Fibroblast of lung (primary cell): ENCODE measurements around the gene ZXDC. TPM values are rescaled to one million over a fixed set of nuclear protein-coding genes. Genes with fewer than 3 reads are reported as not detected.

ENCODE experiments used
- DNase-seq, 2 donors: peaks; one replicate each; pipeline versions ENCODE4 v3.0.0 to v3.0.0-alpha.2; 2010; ENCODE audit warnings: low read depth in 2 of 2
- H2AFZ ChIP-seq: 2 replicates; pipeline ENCODE4 v1.5.1; 2012; ENCODE audit warnings: low read length, control low read depth, inconsistent platforms
- H3K27ac ChIP-seq: 2 replicates; pipeline ENCODE4 v1.5.1; 2011; ENCODE audit warnings: low read length, control low read depth; ENCODE audit not compliant: insufficient read depth
- H3K27me3 ChIP-seq: 2 replicates; pipeline ENCODE4 v1.5.1; 2011; ENCODE audit warnings: mild to moderate bottlenecking, low read length; ENCODE audit not compliant: control insufficient read depth, insufficient read depth
- H3K36me3 ChIP-seq: 2 replicates; pipeline ENCODE4 v1.5.1; 2011; ENCODE audit warnings: low read length; ENCODE audit not compliant: control insufficient read depth, insufficient read depth
- H3K4me1 ChIP-seq: 2 replicates; pipeline ENCODE4 v1.5.1; 2011; ENCODE audit warnings: low read length; ENCODE audit not compliant: control insufficient read depth, insufficient read depth; ENCODE audit errors: extremely low read depth
- H3K4me2 ChIP-seq: 2 replicates; pipeline ENCODE4 v1.5.1; 2011; ENCODE audit warnings: low read length, control low read depth; ENCODE audit not compliant: insufficient read depth; ENCODE audit errors: extremely low read depth
- H3K4me3 ChIP-seq, 4 experiments: fragments of 200-600 bp in 1 of 4; sonication (generic) in 1 of 4; replicated peaks in 1 of 4; 2 replicates each; pipeline ENCODE4 v1.5.1; 2011 to 2016; ENCODE audit warnings: low read length in 4 of 4, low read depth in 3 of 4, mild to moderate bottlenecking in 3 of 4, control low read depth in 2 of 4, inconsistent platforms in 1 of 4, mixed read lengths in 1 of 4; ENCODE audit not compliant: insufficient read depth in 1 of 4; ENCODE audit errors: control extremely low read depth in 1 of 4
- H3K79me2 ChIP-seq: 2 replicates; pipeline ENCODE4 v1.5.1; 2012; ENCODE audit warnings: mild to moderate bottlenecking, low read length, inconsistent platforms; ENCODE audit not compliant: control insufficient read depth, insufficient read depth
- H3K9ac ChIP-seq: 2 replicates; pipeline ENCODE4 v1.5.1; 2011; ENCODE audit warnings: mild to moderate bottlenecking, low read length, control low read depth; ENCODE audit not compliant: insufficient read depth
- H3K9me3 ChIP-seq: 2 replicates; pipeline ENCODE4 v1.5.1; 2012; ENCODE audit warnings: low read depth, low read length; ENCODE audit not compliant: control insufficient read depth, insufficient read depth
- H4K20me1 ChIP-seq: 2 replicates; pipeline ENCODE4 v1.5.1; 2011; ENCODE audit warnings: low read length; ENCODE audit not compliant: control insufficient read depth, insufficient read depth; ENCODE audit errors: extremely low read depth
- EZH2 ChIP-seq: IDR thresholded peaks from 2 replicates; pipeline ENCODE4 v1.5.1; 2012; ENCODE audit warnings: low read length, control low read depth, mild to moderate bottlenecking; ENCODE audit errors: missing control alignments
- polyA plus RNA-seq, 2 donors: library from polyadenylated mRNA; depleted of rRNA in 1 of 2; stranded (reverse) in 1 of 2; unstranded in 1 of 2; fragments of >200 nt; gene quantifications; 2 replicates each; pipeline ENCODE4 v1.2.1, GENCODE V29; 2011 to 2012; ENCODE audit warnings: missing spikeins in 1 of 2
- total RNA-seq: library from RNA; depleted of rRNA; stranded (reverse); fragments of >200 nt; gene quantifications from 2 replicates; pipeline ENCODE4 v1.2.1, GENCODE V29; 2014
- TF ChIP-seq, protein P1 (sequence below), 2 donors: IDR thresholded peaks in 1 of 2; conservative IDR thresholded peaks in 1 of 2; 1 replicate in 1 of 2; 2 replicates in 1 of 2; pipeline ENCODE4 v1.5.1; 2011 to 2012; ENCODE audit warnings: low read length in 2 of 2, control low read depth in 1 of 2, inconsistent platforms in 1 of 2, low read depth in 1 of 2, mild to moderate bottlenecking in 1 of 2

ZXDC gene
- total and polyA plus RNA-seq, 2 donors (not counting 1 experiment from before 2014, with no cell fraction given): 5.9 to 17.8 TPM

DNA sequence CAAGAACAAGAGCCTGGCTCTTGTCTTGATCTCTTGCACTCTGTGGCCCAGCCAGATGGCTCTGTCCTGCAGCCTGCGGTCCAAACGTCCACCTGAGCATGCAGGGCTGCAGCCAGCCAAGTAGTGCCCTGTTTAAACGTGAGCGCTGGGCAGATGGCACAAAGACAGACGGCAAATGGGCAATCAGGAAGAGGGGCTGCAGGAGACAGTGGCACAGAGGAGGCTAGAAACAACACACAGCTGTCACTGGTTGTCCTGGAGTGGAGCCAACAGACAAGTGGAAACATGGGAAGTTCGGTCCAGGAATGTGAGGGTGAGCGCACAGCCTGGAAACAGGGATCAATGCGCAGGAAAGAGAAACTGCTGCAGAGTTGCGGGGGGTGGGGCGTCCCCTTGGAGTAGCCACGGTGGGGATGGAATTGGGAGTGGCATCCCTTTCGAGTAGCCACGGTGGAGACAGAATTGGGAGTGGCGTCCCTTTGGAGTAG, 10.7 kb upstream of the ZXDC start:
- no peak for DNase-seq
- Histone ChIP-seq H2AFZ (no peak overlapping the region), H3K9me3 (no peaks in the 10 kb centered on the region), H3K79me2 (no peaks in the 10 kb centered on the region), H3K27me3 (peaks cover 9% of the 10 kb centered on the region), H3K4me1 (no peaks in the 10 kb centered on the region), H3K4me2 (no peak overlapping the region), H4K20me1 (no peaks in the 10 kb centered on the region), H3K4me3 (no peak overlapping the region), H3K27ac (no peak overlapping the region), H3K36me3 (no peaks in the 10 kb centered on the region), H3K9ac (no peak overlapping the region)
- TF ChIP-seq EZH2: no peak
- TF ChIP-seq, protein P1, sequence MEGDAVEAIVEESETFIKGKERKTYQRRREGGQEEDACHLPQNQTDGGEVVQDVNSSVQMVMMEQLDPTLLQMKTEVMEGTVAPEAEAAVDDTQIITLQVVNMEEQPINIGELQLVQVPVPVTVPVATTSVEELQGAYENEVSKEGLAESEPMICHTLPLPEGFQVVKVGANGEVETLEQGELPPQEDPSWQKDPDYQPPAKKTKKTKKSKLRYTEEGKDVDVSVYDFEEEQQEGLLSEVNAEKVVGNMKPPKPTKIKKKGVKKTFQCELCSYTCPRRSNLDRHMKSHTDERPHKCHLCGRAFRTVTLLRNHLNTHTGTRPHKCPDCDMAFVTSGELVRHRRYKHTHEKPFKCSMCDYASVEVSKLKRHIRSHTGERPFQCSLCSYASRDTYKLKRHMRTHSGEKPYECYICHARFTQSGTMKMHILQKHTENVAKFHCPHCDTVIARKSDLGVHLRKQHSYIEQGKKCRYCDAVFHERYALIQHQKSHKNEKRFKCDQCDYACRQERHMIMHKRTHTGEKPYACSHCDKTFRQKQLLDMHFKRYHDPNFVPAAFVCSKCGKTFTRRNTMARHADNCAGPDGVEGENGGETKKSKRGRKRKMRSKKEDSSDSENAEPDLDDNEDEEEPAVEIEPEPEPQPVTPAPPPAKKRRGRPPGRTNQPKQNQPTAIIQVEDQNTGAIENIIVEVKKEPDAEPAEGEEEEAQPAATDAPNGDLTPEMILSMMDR (conservative IDR thresholded peaks at IDR 0.05 in 1 of 2, IDR thresholded peaks at IDR 0.05 in 1 of 2; ENCODE audit: low read depth in 1 of 2, low read length in 2 of 2): no peak

DNA sequence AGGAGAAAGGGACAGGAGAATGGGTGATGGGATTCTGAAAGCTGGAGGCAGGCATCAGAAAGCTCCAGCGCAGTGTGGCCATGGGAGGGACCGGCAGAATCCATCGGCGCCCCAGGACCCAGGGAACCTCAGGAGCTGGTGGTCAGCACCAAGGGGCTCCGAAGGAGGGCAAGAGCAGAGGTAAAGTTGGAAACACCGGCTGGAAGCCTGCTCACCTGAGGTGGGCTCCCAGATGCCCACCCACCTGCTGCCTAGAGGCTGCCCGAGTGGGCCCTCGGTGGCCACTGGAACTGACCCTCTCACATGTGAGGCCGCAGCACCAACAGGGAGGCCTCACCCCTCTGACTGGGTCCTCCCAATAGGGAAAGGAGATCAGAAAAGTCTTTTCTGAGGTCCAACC, 10.3 kb upstream of the ZXDC start:
- H3K27ac ChIP-seq: no peak overlapping the region
- no peaks in the 10 kb centered on the region for H3K9me3 ChIP-seq
- no peaks in the 10 kb centered on the region for H3K79me2 ChIP-seq
- H3K4me1 ChIP-seq: no peaks in the 10 kb centered on the region
- H4K20me1 ChIP-seq: no peaks in the 10 kb centered on the region
- H3K9ac ChIP-seq: no peak overlapping the region
- H3K27me3 ChIP-seq: peaks cover 9% of the 10 kb centered on the region
- H3K4me2 ChIP-seq: no peak overlapping the region
- H3K4me3 ChIP-seq: no peak overlapping the region
- no peak for DNase-seq
- H2AFZ ChIP-seq: no peak overlapping the region
- no peaks in the 10 kb centered on the region for H3K36me3 ChIP-seq
- TF ChIP-seq, protein P1 (conservative IDR thresholded peaks at IDR 0.05 in 1 of 2, IDR thresholded peaks at IDR 0.05 in 1 of 2; ENCODE audit: low read depth in 1 of 2, low read length in 2 of 2): no peak
- TF ChIP-seq EZH2: no peak

DNA sequence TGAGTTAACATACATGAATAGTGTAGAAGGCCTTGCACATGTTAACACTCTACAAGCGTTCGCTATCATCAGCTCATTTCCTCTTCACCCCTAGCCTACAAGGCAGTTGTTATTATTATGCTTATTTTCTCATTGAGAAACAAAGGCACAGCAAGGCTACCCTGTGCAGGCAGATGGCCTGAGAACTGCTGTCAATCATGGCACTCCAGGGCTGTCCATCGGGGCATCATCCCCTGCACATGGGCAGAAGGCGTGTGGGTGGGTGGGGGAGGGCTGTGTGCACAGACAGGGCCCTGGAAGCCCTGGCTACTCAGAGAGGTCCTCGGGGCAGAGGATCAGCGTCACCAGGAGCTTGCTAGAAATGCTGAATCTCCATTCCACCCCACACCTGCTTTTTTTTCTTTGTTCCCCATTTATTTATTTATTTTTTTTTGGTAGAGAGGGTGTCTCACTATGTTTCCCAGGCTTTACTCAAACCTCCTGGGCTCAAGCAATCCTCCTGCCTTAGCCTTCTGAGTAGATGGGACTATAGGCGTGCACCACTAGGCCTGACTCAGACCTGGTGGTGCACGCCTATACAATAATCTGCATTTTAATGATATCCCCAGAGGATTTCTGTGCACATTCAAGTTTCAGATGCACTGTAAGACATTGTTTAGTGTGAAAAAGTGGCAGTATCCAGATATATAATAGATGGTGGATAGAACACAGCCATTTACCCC, 9.6 kb upstream of the ZXDC start:
- Histone ChIP-seq H3K9me3 (no peaks in the 10 kb centered on the region), H2AFZ (no peak overlapping the region), H3K4me3 (no peak overlapping the region), H3K27me3 (peaks cover 9% of the 10 kb centered on the region), H3K36me3 (no peaks in the 10 kb centered on the region), H4K20me1 (no peaks in the 10 kb centered on the region), H3K79me2 (no peaks in the 10 kb centered on the region), H3K27ac (no peak overlapping the region), H3K9ac (no peak overlapping the region), H3K4me1 (no peaks in the 10 kb centered on the region), H3K4me2 (no peak overlapping the region)
- DNase-seq: no peak
- TF ChIP-seq EZH2: no peak
- TF ChIP-seq, protein P1 (conservative IDR thresholded peaks at IDR 0.05 in 1 of 2, IDR thresholded peaks at IDR 0.05 in 1 of 2; ENCODE audit: low read depth in 1 of 2, low read length in 2 of 2): no peak
